ENCODE results near the gene MAGOH. TPM values are rescaled to one million over a fixed set of nuclear protein-coding genes. Genes with fewer than 3 reads are reported as not detected.

MAGOH gene
- polyA plus RNA-seq, 1 donor (not counting 4 experiments of a cell fraction or from before 2014, with no cell fraction given): 104 TPM

DNA sequence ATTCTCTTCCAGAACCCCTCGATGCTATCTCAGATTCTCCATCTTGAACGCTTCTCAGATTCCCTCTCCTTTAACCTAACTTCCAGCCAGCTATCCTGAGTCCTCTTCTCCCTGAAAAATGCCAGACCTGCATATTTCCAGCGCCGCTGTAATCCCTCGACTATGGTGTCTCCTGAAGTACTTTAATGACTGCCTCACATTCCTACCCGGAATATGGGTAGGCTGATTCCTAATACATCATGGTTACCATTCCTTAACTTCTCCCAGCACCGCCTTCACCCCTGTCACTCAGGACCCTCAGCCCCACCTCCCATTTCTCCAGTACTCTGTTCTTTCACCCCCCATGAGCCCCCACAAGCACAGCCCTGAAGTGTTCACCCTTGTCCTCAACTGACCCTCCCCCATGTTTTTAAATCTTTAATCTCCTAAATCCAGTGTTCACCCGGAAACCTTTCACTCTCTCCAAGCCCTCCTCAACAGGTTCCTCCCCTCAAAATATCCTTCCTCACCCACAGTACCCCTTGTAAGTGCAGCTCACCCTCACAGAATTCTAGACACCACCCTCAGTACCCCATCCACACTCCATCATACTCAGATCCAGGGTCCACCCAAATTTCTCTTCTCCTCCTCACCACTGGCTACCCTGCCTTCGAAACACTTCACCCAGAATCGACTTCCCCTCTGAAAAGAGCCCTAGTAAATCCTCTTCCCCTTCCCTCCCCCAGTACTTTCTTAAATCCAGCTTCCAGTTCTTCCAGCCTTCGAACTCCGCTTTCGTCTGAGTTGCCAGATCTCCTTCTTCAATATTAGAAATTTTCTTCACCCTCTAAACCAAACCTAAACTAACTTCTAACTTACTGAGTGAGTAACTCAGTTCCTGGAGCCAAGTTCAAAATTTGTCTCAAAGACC lies 40.8 kb downstream of the MAGOH start:
- dilution Hi-C loops (cut with MboI; ENCODE audit: extremely low pct_ligation_motif_present, low sequenced_read_pairs): no loop called here
- Histone ChIP-seq H3K9me3 (ENCODE audit: control insufficient read depth, low read depth, low read length) (no peaks in the 10 kb centered on the region), H3K36me3 (ENCODE audit: control insufficient read depth in 2 of 2, extremely low read depth in 1 of 2, insufficient read depth in 2 of 2, low read length in 2 of 2) (peaks cover 1 to 6% of the 10 kb centered on the region in 2 experiments), H3K27me3 (ENCODE audit: control insufficient read depth, extremely low read depth, insufficient read depth, low read length) (no peaks in the 10 kb centered on the region), H4K20me1 (ENCODE audit: control insufficient read depth, extremely low read depth, insufficient read depth, low read length) (no peaks in the 10 kb centered on the region), H3K4me1 (ENCODE audit: control insufficient read depth, extremely low read depth, insufficient read depth, low read length) (peaks cover 23% of the 10 kb centered on the region), H3K27ac (ENCODE audit: control insufficient read depth, insufficient read depth, low read length) (peak overlapping the region; percentile 82), H3K79me2 (ENCODE audit: control insufficient read depth, insufficient read depth, low read length) (peaks cover 8% of the 10 kb centered on the region), H3K9ac (ENCODE audit: control insufficient read depth, extremely low read depth, insufficient read depth, low read length) (peak overlapping the region; percentile 84), H3K4me3 (ENCODE audit: control insufficient read depth in 2 of 3, extremely low read depth in 1 of 3, insufficient read depth in 2 of 3, low read depth in 1 of 3, low read length in 3 of 3) (peak overlapping the region; percentile 72 to 90 (median 86)), H3K9me1 (ENCODE audit: control insufficient read depth, extremely low read depth, insufficient read depth, low read length) (no peaks in the 10 kb centered on the region), H3K4me2 (ENCODE audit: control insufficient read depth, extremely low read depth, insufficient read depth, low read depth, low read length) (peak overlapping the region; percentile 91), H2AFZ (ENCODE audit: control insufficient read depth, low read length) (peak overlapping the region; percentile 45)
- DNase-seq (ENCODE audit: low read depth, low spot score) (no peak), FAIRE-seq (no peak)
- no peak for TF ChIP-seq EZH2 (IDR thresholded peaks at IDR 0.05; ENCODE audit: low read length)
- TF ChIP-seq, protein P1, sequence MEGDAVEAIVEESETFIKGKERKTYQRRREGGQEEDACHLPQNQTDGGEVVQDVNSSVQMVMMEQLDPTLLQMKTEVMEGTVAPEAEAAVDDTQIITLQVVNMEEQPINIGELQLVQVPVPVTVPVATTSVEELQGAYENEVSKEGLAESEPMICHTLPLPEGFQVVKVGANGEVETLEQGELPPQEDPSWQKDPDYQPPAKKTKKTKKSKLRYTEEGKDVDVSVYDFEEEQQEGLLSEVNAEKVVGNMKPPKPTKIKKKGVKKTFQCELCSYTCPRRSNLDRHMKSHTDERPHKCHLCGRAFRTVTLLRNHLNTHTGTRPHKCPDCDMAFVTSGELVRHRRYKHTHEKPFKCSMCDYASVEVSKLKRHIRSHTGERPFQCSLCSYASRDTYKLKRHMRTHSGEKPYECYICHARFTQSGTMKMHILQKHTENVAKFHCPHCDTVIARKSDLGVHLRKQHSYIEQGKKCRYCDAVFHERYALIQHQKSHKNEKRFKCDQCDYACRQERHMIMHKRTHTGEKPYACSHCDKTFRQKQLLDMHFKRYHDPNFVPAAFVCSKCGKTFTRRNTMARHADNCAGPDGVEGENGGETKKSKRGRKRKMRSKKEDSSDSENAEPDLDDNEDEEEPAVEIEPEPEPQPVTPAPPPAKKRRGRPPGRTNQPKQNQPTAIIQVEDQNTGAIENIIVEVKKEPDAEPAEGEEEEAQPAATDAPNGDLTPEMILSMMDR (optimal IDR thresholded peaks at IDR 0.05 in 1 of 3, IDR thresholded peaks at IDR 0.05 in 1 of 3, conservative IDR thresholded peaks at IDR 0.05 in 1 of 3; ENCODE audit: extremely low read depth in 1 of 3, insufficient read depth in 2 of 3, low read length in 3 of 3): no peak

DNA sequence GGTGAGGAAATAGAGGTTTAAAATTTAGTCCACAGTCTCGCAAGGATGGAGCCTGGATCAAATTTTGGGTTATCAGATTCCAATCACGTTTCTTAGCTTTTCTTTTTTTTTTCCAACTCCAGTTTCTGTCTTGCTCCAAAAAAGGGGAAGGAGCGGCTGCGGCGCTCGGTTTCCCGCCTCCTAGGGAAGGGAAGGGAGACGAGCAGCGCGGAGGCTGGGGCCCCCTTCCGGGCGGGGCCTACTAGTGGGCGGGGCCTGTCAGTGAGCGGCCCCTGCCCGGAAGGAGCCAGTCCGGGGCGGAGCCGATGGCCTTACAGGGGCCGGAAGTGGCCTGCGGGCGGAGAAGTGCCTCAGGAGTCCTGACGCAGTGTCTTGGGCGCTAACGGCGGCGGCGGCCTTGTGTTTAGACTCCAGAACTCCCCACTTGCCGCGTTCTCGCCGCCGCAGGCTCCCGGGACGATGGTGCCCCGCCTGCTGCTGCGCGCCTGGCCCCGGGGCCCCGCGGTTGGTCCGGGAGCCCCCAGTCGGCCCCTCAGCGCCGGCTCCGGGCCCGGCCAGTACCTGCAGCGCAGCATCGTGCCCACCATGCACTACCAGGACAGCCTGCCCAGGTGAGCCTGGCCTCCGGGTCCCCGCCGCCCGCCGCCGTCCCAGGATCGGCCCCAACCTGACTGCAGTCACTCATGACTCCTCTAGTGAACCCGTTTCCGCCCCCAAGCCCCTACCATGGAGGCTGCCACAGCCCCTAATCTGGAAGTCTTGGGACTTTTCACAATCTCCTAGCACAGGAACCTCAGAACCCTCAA lies 41.6 kb downstream of the MAGOH start, which contains the start of gene CPT2:
Gene CPT2, plus strand, starts transcription at position 340 of the 806 bp plus-strand sequence. Its CDS starts 120 bp downstream, at position 460.
- peak within 1 kb of the TSS; percentile 72 to 90 (median 86) for H3K4me3 ChIP-seq (ENCODE audit: control insufficient read depth in 2 of 3, extremely low read depth in 1 of 3, insufficient read depth in 2 of 3, low read depth in 1 of 3, low read length in 3 of 3)
- FAIRE-seq (no peak), DNase-seq (ENCODE audit: low read depth, low spot score) (peak; percentile 69)
- TF ChIP-seq EZH2 (IDR thresholded peaks at IDR 0.05; ENCODE audit: low read length): no peak
- TF ChIP-seq, protein P1 (optimal IDR thresholded peaks at IDR 0.05 in 1 of 3, IDR thresholded peaks at IDR 0.05 in 1 of 3, conservative IDR thresholded peaks at IDR 0.05 in 1 of 3; ENCODE audit: extremely low read depth in 1 of 3, insufficient read depth in 2 of 3, low read length in 3 of 3): no peak
- no peaks in the 10 kb centered on the region for H3K27me3 ChIP-seq (ENCODE audit: control insufficient read depth, extremely low read depth, insufficient read depth, low read length)
- H3K9me1 ChIP-seq (ENCODE audit: control insufficient read depth, extremely low read depth, insufficient read depth, low read length): no peaks in the 10 kb centered on the region
- H3K9me3 ChIP-seq (ENCODE audit: control insufficient read depth, low read depth, low read length): no peaks in the 10 kb centered on the region
- H3K27ac ChIP-seq (ENCODE audit: control insufficient read depth, insufficient read depth, low read length): peak within 1 kb of the TSS; percentile 82
- peaks cover 8% of the 10 kb centered on the region for H3K79me2 ChIP-seq (ENCODE audit: control insufficient read depth, insufficient read depth, low read length)
- dilution Hi-C loops (cut with MboI; ENCODE audit: extremely low pct_ligation_motif_present, low sequenced_read_pairs): no loop called here
- peak within 1 kb of the TSS; percentile 91 for H3K4me2 ChIP-seq (ENCODE audit: control insufficient read depth, extremely low read depth, insufficient read depth, low read depth, low read length)
- peak within 1 kb of the TSS; percentile 45 for H2AFZ ChIP-seq (ENCODE audit: control insufficient read depth, low read length)
- no peaks in the 10 kb centered on the region for H4K20me1 ChIP-seq (ENCODE audit: control insufficient read depth, extremely low read depth, insufficient read depth, low read length)
- no peaks in the 10 kb centered on the region for H3K36me3 ChIP-seq (ENCODE audit: control insufficient read depth in 2 of 2, extremely low read depth in 1 of 2, insufficient read depth in 2 of 2, low read length in 2 of 2)
- H3K9ac ChIP-seq (ENCODE audit: control insufficient read depth, extremely low read depth, insufficient read depth, low read length): peak within 1 kb of the TSS; percentile 84
- peaks cover 23% of the 10 kb centered on the region for H3K4me1 ChIP-seq (ENCODE audit: control insufficient read depth, extremely low read depth, insufficient read depth, low read length)
